Measurements from ENCODE around the gene TMEM150B.

- TF ChIP-seq, protein P1, sequence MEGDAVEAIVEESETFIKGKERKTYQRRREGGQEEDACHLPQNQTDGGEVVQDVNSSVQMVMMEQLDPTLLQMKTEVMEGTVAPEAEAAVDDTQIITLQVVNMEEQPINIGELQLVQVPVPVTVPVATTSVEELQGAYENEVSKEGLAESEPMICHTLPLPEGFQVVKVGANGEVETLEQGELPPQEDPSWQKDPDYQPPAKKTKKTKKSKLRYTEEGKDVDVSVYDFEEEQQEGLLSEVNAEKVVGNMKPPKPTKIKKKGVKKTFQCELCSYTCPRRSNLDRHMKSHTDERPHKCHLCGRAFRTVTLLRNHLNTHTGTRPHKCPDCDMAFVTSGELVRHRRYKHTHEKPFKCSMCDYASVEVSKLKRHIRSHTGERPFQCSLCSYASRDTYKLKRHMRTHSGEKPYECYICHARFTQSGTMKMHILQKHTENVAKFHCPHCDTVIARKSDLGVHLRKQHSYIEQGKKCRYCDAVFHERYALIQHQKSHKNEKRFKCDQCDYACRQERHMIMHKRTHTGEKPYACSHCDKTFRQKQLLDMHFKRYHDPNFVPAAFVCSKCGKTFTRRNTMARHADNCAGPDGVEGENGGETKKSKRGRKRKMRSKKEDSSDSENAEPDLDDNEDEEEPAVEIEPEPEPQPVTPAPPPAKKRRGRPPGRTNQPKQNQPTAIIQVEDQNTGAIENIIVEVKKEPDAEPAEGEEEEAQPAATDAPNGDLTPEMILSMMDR (conservative IDR thresholded peaks at IDR 0.05; ENCODE audit: low read depth, low read length) = no peak
- TF ChIP-seq MAFK (IDR thresholded peaks at IDR 0.05; ENCODE audit: low read depth, low read length) = no peak
- no peak for TF ChIP-seq POLR2A (IDR thresholded peaks at IDR 0.05; ENCODE audit: low read depth, low read length)
- TF ChIP-seq RFX5 (IDR thresholded peaks at IDR 0.05; ENCODE audit: low read depth, low read length) = no peak
- no peak for TF ChIP-seq MXI1 (IDR thresholded peaks at IDR 0.05; ENCODE audit: borderline replicate concordance, low read depth, low read length)
- TF ChIP-seq, protein P2, sequence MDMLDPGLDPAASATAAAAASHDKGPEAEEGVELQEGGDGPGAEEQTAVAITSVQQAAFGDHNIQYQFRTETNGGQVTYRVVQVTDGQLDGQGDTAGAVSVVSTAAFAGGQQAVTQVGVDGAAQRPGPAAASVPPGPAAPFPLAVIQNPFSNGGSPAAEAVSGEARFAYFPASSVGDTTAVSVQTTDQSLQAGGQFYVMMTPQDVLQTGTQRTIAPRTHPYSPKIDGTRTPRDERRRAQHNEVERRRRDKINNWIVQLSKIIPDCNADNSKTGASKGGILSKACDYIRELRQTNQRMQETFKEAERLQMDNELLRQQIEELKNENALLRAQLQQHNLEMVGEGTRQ (IDR thresholded peaks at IDR 0.05; ENCODE audit: low read depth, low read length) = no peak
- no peak for TF ChIP-seq FOS (IDR thresholded peaks at IDR 0.05; ENCODE audit: low read depth, low read length)
- TF ChIP-seq BHLHE40 (IDR thresholded peaks at IDR 0.05; ENCODE audit: low read depth, low read length) = no peak
- TF ChIP-seq MAZ (IDR thresholded peaks at IDR 0.05; ENCODE audit: borderline replicate concordance, low read depth, low read length) = no peak
- TF ChIP-seq ELK1 (IDR thresholded peaks at IDR 0.05; ENCODE audit: borderline replicate concordance, low read depth, low read length) = no peak
- no peak for TF ChIP-seq RAD21 (IDR thresholded peaks at IDR 0.05; ENCODE audit: low read length)
- no peak for TF ChIP-seq SMC3 (IDR thresholded peaks at IDR 0.05; ENCODE audit: low read depth, low read length)
- TF ChIP-seq NFE2L2 (IDR thresholded peaks at IDR 0.05; ENCODE audit: low read depth, low read length) = no peak
These were observed 35.8 kb upstream of the TMEM150B start for GRCh38 chr19:55360902-55361301.

Measured in IMR-90 (cell line).